CD4-positive, alpha-beta T cell treated with Interleukin-6 for 4 hours (primary cell): ENCODE data around the gene KLHL18.
A peak's percentile ranks its signal among the peaks of the same experiment; 100 is the strongest.
"Not testable (repeated sequence)": the region's sequence is repeated elsewhere in the genome, so short reads cannot be mapped to it uniquely, and the experiment has no call there.

Source experiments
- DNase-seq: peaks from one replicate; pipeline ENCODE4 v3.0.0-alpha.2; 2020; ENCODE audit warnings: mixed read lengths

KLHL18 gene

GRCh38 chr3:47314056-47314764 is 31.5 kb downstream of the KLHL18 start:
- no peak for DNase-seq

- DNase-seq = no peak
Observed at GRCh38 chr3:47315069-47315647, 32.4 kb downstream of the KLHL18 start.

DNA sequence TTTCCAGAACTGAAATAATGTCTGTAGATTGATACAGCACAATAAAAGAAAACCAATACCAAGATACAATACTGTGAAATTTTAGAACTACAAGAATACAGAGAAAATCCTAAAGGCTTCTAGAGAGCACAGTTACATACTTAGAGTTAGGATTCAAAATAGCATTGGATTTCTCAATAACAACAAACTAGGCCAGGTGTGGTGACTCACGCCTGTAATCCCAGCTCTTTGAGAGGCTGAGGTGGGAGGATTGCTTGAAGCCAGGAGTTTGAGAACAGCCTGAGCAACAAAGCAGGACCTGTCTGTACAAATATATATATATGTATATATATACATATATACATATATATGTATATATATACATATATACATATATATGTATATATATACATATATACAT is 33.4 kb downstream of the KLHL18 start:
- not testable (repeated sequence) for DNase-seq

DNA sequence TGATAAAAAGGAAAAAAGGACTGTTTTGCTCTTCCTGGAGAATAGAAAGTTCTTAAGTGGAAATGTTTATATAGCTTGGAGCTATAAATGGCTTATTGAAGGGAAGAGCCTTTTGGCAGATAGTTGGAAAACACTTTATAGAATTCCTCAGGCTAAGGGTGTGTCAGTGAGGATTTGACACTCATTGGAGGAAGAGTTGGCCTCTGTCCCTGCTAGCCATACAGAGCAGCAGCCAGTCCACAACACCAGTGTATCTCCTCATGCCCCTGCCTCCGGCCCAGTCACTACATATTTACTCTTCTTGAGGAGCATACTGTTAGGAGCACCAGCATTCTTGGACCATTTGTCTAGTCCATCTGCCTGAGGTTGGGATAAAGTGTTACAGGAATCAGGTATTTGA is 36.2 kb downstream of the KLHL18 start:
- DNase-seq = no peak

DNA sequence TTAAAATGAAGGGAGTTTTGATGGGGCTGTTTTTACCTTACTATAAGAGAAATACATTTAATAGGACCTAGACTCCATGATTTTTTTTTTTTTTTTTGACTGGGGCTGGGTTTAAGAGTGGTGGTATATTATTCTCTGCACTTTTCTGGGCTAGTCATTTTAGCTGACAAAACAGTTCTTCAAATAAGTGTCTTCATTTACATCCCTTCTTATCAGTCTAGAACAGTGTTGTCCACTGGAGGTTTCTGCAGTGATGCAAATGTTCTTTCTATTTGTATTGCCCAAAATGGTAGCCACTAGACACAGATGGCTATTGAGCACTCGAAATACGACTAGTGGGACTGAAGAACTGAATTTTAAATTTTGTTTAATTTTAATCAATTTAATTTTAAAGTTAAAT is 37.2 kb downstream of the KLHL18 start:
- no peak for DNase-seq

DNA sequence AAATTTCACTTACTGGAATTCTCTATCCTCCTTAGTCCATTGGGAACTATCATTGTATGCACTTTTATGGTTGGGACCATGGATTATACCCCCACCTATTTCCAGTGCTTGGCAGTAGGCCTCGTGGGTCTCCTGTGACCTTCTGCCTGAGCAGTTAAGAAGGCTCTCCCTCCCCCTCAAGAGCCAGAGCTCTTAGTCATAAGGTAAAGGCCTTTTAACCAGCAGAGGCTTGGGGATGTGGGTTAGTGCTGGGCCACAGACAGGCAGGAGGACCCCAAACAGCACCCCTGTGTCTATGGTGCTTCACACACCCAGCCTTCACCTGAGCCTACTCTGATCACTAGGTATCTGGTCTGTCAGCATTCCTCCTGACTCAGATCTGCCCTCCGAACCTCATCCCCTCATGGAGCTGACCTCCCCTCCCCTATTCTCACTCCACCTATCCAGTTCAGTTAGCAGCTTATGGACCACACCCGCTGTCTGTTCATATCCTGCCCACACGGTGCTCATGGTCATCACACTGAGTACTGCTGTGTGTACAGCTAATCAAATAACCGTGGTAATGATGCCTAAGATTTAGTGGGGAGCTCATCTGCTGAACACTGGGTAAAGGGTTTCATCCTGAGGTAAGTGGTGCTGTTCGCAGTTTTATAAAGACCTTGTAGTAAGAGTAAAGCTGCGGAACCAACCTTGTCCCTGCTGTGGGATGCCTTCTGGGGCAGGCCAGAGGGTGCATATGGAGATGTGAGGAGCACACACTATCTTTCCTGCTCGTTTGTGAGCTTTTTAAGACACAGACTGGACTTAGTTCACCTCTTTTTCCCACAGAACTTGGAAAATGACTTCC is 40.9 kb downstream of the KLHL18 start:
- DNase-seq = no peak

GRCh38 chr3:47324278-47324865 is 41.6 kb downstream of the KLHL18 start:
- peak; percentile 62 for DNase-seq

DNA sequence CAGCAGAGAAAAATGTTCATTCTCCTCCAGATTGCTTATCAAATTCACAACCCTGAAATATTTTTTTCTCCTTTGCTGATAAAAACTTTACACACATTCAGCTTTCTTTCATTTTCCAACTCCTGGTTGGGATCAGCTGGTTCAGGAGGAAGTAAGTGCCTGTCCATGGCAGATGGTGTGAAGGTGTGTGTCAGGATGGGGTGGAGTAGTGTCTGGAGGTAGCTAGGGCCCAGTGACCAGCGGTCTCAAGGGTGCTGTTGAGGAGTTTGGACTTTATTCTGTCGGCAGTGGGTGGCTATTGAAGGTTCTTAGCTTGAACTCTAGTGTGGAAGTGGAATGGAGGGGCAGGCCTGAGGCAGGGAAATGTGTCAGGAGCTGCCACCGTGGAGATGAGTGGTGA is 51.2 kb downstream of the KLHL18 start:
- DNase-seq = no peak

DNA sequence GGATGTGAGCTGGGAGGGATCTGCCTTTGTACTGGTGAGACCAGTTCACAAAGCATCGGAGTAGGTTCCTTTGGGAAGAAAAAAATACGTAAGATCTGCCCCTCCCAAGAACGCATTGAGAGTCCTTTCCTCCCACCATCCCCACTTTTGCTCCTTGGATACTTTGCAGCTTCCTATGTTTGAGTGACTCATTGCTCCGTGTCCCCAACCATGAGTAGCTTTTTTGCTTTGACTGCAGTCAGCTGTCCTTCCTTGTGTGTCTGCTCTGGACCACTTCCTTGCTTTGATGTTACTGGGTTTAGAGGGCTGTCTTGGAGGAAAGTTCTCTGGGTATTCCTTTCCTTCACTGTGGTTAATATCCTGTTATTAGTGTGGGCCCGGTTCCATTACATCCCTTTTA is 54.9 kb downstream of the KLHL18 start:
- DNase-seq = no peak

DNA sequence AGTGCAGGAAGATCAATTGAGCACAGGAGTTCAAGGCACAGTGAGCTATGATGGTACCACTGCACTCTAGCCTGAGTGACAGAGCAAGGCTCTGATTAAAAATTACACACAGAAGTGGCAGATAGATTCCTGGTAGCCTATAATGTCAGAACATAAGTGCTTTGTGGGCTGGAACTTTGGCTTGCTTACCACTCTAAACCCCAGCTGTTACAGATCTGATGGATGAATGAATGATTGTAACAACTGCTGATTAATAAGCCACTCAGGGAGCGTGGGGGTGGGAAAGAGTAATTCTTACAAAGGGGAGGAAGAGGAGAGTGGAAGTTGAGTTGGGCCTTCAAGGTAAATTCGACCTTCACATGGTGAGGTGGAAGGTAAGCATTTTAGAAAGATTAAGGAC is 57.2 kb downstream of the KLHL18 start:
- no peak for DNase-seq

DNA sequence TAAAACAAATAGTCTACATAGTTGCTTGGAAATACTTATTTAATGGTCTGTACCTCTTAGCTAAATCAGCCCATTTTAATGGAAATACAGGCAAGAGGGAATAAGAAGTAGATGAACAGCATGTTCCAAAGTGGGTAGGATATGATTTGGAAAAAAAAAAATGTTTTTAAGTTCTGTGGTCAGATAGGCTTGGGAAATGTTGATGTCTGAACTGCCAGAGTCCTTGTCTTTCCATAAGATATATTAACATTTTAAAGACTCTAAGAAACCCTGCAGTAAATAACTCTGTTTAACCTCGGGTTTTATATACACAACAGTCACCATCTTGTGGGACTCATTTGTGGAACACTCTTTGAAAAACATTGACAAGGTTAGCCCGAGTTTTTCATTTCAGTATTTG is 58.1 kb downstream of the KLHL18 start:
- DNase-seq = no peak

DNA sequence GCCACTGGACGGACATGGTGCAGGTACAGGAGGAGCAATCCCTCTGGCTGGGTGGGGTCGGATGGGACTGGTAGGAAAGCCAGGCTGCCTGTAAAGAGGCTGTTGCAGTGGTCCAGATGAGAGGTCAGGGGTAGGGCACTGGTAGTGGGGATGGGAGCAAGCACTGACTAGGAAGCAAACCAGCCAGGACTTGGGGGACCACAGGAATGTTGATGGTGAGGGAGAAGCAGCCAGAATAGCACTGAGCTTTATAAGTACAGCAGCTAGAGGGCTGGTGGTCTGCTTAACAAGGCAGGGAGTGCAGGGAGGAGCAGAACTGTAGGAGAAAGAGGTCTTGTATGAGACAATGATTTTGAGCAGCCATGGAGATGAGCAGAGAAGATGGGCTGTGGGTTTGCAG is 59.4 kb downstream of the KLHL18 start:
- no peak for DNase-seq

DNA sequence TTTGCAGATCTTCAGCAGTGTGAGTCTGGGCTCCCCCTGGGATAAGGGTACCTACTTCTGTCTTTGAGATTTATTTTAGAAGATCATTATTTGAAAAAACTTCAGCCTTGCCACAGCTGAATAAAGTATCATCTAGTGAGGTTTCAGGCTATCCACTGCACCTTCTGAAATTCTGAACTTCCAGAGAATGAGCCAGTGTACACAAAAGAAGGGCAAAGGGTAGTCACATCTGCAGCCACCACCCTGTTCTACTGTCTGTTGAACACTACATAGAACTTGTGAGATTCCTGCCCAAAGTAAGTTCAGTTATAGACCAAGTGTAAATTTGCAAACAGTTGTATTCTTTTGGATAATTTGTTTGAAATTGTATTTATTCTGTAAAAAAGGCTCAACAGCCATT is 60.1 kb downstream of the KLHL18 start:
- DNase-seq = no peak

DNA sequence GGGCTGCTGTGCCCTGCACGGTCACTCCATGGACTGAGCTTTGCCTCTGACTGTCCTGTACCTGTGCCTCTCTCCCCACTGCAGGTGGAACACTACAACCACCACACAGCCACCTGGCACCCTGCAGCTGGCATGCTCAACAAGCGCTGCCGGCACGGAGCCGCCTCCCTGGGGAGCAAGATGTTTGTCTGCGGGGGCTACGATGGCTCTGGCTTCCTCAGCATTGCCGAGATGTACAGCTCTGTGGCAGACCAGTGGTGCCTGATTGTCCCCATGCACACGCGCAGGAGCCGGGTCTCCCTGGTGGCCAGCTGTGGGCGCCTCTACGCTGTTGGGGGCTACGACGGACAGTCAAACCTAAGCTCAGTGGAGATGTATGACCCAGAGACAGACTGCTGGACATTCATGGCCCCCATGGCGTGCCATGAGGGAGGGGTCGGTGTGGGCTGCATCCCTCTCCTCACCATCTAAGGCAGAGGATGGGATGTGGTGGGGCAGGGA is 60.8 kb downstream of the KLHL18 start:
- DNase-seq = no peak

DNA sequence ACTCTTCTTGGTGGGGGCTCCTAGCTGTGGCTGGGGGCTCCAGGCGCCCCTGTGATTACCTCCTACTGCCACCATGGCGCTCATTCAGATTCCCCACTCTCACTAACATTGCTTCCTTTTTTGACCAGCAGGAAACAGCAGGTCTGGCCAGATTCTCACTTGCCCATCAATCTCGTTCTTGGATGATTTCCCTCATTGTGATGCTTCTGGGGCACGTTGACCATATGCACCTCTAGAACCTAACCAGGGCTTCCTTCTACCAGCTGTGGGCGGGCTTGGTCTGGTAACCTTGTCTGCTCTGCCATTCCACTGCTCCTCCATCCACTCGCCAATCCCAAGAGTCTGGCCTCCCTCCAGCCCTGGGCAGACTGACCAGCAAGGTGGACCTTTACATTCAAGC is 62.2 kb downstream of the KLHL18 start:
- no peak for DNase-seq

DNA sequence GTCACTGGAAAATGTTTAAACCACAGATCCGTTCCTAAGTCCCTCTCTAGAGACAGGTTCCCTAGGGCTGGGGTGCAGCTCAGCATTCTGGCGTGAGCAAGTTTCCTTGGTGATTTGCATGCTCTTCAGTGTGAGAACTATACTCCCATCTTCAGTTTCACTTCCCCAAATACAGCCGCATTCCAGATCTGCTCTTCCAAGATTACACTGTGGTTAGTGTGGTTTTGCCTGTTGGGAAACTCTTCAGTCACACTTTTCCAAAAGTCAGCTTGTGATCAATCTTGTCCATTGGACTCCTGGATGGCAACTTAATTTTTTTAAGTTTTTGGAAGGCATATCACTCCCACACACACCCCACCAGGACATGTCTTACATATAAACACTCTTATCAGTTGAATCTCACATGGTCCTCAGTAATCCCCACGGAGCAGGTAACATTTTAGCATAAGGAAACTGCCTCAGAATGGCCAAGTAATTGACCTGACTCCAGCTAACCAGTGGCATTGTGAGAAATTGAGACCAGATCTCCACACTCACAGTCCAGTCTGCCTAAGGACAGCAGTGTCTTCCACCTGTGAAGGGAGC is 64.6 kb downstream of the KLHL18 start:
- DNase-seq = no peak

DNA sequence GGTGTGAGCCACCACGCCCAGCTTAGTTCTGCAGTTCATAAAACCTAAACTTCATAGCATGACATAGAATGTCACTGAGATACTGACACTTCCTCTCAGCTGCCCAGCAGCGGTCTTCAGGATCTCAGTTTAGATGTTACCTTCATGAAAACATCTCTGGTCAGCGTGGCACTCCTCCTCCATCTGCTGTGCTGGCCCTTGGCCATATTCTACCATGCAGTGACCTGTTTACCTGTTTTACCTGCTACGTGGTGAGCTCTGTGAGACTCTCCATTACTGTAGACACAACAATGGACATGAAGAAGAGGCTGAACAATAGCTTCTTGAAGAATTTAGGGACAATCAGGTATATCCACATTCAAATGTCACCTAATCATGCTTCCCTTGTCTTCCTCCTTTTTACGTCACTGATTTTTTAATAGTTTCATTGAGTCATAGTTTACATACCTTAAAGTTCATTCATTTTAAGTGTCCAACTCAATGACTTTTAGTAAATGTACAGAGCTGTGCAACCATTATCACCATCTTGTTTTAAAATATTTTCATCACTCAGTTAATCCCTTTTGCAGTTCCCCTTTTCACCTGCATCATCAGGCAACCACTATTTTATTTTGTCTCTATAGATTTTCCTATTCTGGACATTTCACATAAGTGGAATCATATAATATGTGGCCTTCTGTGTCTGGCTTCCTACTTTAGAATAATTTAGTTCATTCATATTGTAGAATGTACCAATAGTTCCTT is 65.8 kb downstream of the KLHL18 start:
- no peak for DNase-seq

GRCh38 chr3:47355010-47355409 is 72.3 kb downstream of the KLHL18 start:
- no peak for DNase-seq

DNA sequence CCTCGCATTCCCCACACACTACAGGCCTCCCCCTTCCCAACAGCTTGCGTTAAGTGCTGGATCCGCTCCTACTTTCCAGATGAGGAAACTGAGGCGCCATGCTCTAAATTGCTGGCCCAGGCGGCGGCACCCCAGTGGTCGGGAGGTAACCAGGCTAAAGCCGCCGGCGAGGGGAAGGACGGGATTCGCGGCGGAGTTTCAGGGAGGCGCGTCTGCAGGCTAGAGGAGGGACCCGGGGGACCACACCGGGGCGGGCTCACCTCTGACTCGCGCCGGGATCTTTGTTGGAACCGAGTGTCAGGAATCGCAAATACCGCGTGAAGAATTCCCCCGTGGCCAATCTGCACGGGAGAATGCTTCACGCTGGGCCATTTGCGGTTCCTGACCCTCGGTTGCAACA is 73.5 kb downstream of the KLHL18 start:
- no peak for DNase-seq

GRCh38 chr3:47359323-47359722 is 76.6 kb downstream of the KLHL18 start:
- DNase-seq = no peak

DNA sequence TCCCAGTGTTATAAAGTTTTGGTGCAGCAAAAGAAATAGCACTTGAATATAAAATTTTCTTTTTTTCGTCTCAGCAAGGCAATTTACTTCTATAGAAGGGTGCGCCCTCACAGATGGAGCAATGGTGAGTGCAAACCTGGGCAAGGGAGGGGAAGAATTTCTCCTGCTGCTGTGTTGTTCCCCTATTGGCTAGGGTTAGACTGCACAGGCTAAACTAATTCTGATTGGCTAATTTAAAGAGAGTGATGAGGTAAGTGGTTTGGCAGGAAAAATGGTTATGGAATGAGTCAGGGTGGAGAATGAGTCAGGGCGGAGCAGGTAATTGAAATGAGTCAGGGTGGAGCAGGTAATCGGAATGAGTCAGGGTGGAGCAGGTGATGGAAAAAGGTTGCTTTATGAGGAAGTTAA is 77.4 kb downstream of the KLHL18 start:
- not testable (repeated sequence) for DNase-seq

GRCh38 chr3:47362701-47363100 is 80.0 kb downstream of the KLHL18 start:
- peak; percentile 24 for DNase-seq
